Calu3 (cell line): Measurements from ENCODE around the gene HAUS1. TPM values are rescaled to one million over a fixed set of nuclear protein-coding genes. Genes with fewer than 3 reads are reported as not detected.
A peak's percentile ranks its signal among the peaks of the same experiment; 100 is the strongest.

Source experiments
- BruUV-seq: library from RNA; stranded (reverse); fragments of 400-500 nt; replicated peaks from 2 replicates; lab custom pipeline; 2021; lab: Mats Ljungman, UMichigan
- CTCF ChIA-PET: fragments of 300-600 bp; sonication (Branson Sonifier 250); formaldehyde crosslinking; loops from one replicate; lab custom pipeline; 2022; ENCODE audit warnings: antibody characterized with exemption; lab: Charles Lee
- DNase-seq: peaks from one replicate; pipeline ENCODE4 v3.0.0; 2022
- H3K27ac Mint-ChIP-seq: one replicate; pipeline ENCODE4 v1.8.0; 2022; ENCODE audit warnings: mixed read lengths; ENCODE audit not compliant: unreplicated experiment
- H3K27me3 Mint-ChIP-seq: one replicate; pipeline ENCODE4 v1.8.0; 2022; ENCODE audit warnings: mixed read lengths; ENCODE audit not compliant: unreplicated experiment
- H3K36me3 Mint-ChIP-seq: one replicate; pipeline ENCODE4 v1.8.0; 2022; ENCODE audit warnings: mild to moderate bottlenecking, moderate library complexity, mixed read lengths; ENCODE audit not compliant: insufficient read depth, unreplicated experiment
- H3K4me1 Mint-ChIP-seq: one replicate; pipeline ENCODE4 v1.8.0; 2022; ENCODE audit warnings: mild to moderate bottlenecking, low read depth, mixed read lengths; ENCODE audit not compliant: unreplicated experiment
- H3K4me3 Mint-ChIP-seq: one replicate; pipeline ENCODE4 v1.8.0; 2022; ENCODE audit warnings: mild to moderate bottlenecking, low read depth, moderate library complexity, mixed read lengths; ENCODE audit not compliant: unreplicated experiment
- H3K9me3 Mint-ChIP-seq: one replicate; pipeline ENCODE4 v1.8.0; 2022; ENCODE audit warnings: low read depth, mixed read lengths; ENCODE audit not compliant: unreplicated experiment
- CTCF ChIP-seq: fragments of 200-600 bp; IDR thresholded peaks from one replicate; pipeline ENCODE4 v1.8.0; 2022; ENCODE audit warnings: antibody characterized with exemption; ENCODE audit not compliant: unreplicated experiment
- intact Hi-C: fragments of 100-400 bp; cut with micrococcal nuclease; formaldehyde crosslinking; loops from one replicate; pipeline ENCODE4 v1.10.0; 2022; ENCODE audit not compliant: unreplicated experiment
- total RNA-seq: library from RNA; stranded (reverse); gene quantifications from 2 replicates; pipeline ENCODE4 v1.2.3, GENCODE V29; 2022

Gene HAUS1
- total RNA-seq, 1 experiment from 2014 or later, result 35.7 TPM

GRCh38 chr18:46096651-46097300, 7.4 kb upstream of the HAUS1 start:
- no peak for TF ChIP-seq CTCF
- H3K4me1 Mint-ChIP-seq, result peaks cover 8% of the 10 kb centered on the region
- BruUV-seq, result TSS peak; percentile 54
- peak overlapping the region; percentile 87 for H3K4me3 Mint-ChIP-seq
- no peaks in the 10 kb centered on the region for H3K9me3 Mint-ChIP-seq
- intact Hi-C loops, result no loop called here
- DNase-seq, result no peak
- CTCF ChIA-PET, result interaction anchor here (0.7 kb wide), 1 partner anchor 115 kb away, joined by 3 read pairs; no protein-coding TSS in a partner anchor
- H3K27me3 Mint-ChIP-seq, result no peaks in the 10 kb centered on the region
- peaks cover 56% of the 10 kb centered on the region for H3K36me3 Mint-ChIP-seq
- H3K27ac Mint-ChIP-seq, result peak overlapping the region; percentile 85

- no TSS peak for BruUV-seq
- Mint-ChIP-seq H3K27me3 (no peaks in the 10 kb centered on the region), H3K36me3 (peaks cover 50% of the 10 kb centered on the region), H3K9me3 (no peaks in the 10 kb centered on the region), H3K4me1 (peaks cover 8% of the 10 kb centered on the region), H3K4me3 (peak overlapping the region; percentile 87), H3K27ac (peak overlapping the region; percentile 85)
- CTCF ChIA-PET, result interaction anchor here (0.6 to 0.7 kb wide), 2 partner anchors 61 to 114 kb away, joined by 3 to 5 read pairs; no protein-coding TSS in a partner anchor
- intact Hi-C loops, result no loop called here
- TF ChIP-seq CTCF, result no peak
- DNase-seq, result no peak
Measured at GRCh38 chr18:46097431-46097800, 6.8 kb upstream of the HAUS1 start.

GRCh38 chr18:46097801-46098615, 6.2 kb upstream of the HAUS1 start, which contains the start of gene ATP5F1A:
TSS of gene ATP5F1A (minus strand) at chr18:46098296. CDS start at chr18:46098231, 65 bp downstream.
- BruUV-seq, result no TSS peak
- peak; percentile 85 for DNase-seq
- H3K9me3 Mint-ChIP-seq, result no peaks in the 10 kb centered on the region
- CTCF ChIA-PET, result interaction anchor here (0.6 to 0.7 kb wide), 4 partner anchors 34 to 1129 kb away, joined by 3 to 5 read pairs (median 4); no protein-coding TSS in a partner anchor
- peak within 1 kb of the TSS; percentile 87 for H3K4me3 Mint-ChIP-seq
- H3K36me3 Mint-ChIP-seq, result peaks cover 46% of the 10 kb centered on the region
- intact Hi-C loops, result no loop called here
- peaks cover 8% of the 10 kb centered on the region for H3K4me1 Mint-ChIP-seq
- H3K27me3 Mint-ChIP-seq, result no peaks in the 10 kb centered on the region
- H3K27ac Mint-ChIP-seq, result peak within 1 kb of the TSS; percentile 85
- no peak for TF ChIP-seq CTCF

GRCh38 chr18:46098616-46098933, 5.6 kb upstream of the HAUS1 start:
- Mint-ChIP-seq H3K4me3 (peak overlapping the region; percentile 87), H3K27me3 (no peaks in the 10 kb centered on the region), H3K9me3 (no peaks in the 10 kb centered on the region), H3K4me1 (peaks cover 8% of the 10 kb centered on the region), H3K36me3 (peaks cover 45% of the 10 kb centered on the region), H3K27ac (peak overlapping the region; percentile 85)
- DNase-seq, result no peak
- no peak for TF ChIP-seq CTCF
- BruUV-seq, result no TSS peak
- intact Hi-C loops, result no loop called here
- CTCF ChIA-PET, result interaction anchor here (0.6 to 0.7 kb wide), 4 partner anchors 16 to 1128 kb away, joined by 3 to 4 read pairs (median 3); no protein-coding TSS in a partner anchor
